ENCODE data around the gene KAT8.

Gene KAT8

GRCh38 chr16:31108794-31109558 lies 8.5 kb upstream of the KAT8 start:
- no peak for ATAC-seq

- ATAC-seq: no peak
Observed at GRCh38 chr16:31109622-31110021, 7.8 kb upstream of the KAT8 start.

- ATAC-seq: no peak
Observed at GRCh38 chr16:31110106-31111034, 7.1 kb upstream of the KAT8 start.

GRCh38 chr16:31111881-31112466 lies 5.5 kb upstream of the KAT8 start:
- no peak for ATAC-seq

- ATAC-seq: no peak
Observed at GRCh38 chr16:31112711-31113110, 4.8 kb upstream of the KAT8 start.

- no peak for ATAC-seq
Observed at GRCh38 chr16:31113121-31114120, 4.0 kb upstream of the KAT8 start.

- ATAC-seq: no peak
Observed at GRCh38 chr16:31114468-31114867, 3.0 kb upstream of the KAT8 start.

GRCh38 chr16:31118223-31119155 lies 1.0 kb downstream of the KAT8 start:
- no peak for ATAC-seq

GRCh38 chr16:31120129-31120528 lies 2.7 kb downstream of the KAT8 start:
- ATAC-seq: no peak

GRCh38 chr16:31125844-31126243 lies 8.4 kb downstream of the KAT8 start:
- ATAC-seq: no peak

GRCh38 chr16:31127182-31127581 lies 9.7 kb downstream of the KAT8 start:
- no peak for ATAC-seq

GRCh38 chr16:31128711-31129567 lies 11.5 kb downstream of the KAT8 start:
- no peak for ATAC-seq

- no peak for ATAC-seq
Observed at GRCh38 chr16:31129568-31130335, 12.3 kb downstream of the KAT8 start.

GRCh38 chr16:31130336-31130891 lies 12.9 kb downstream of the KAT8 start:
- no peak for ATAC-seq

- no peak for ATAC-seq
Observed at GRCh38 chr16:31130899-31131298, 13.4 kb downstream of the KAT8 start.

GRCh38 chr16:31131416-31131815 lies 14.0 kb downstream of the KAT8 start:
- no peak for ATAC-seq

- ATAC-seq: no peak
Observed at GRCh38 chr16:31131841-31132271, 14.4 kb downstream of the KAT8 start.

GRCh38 chr16:31132303-31132979 lies 15.0 kb downstream of the KAT8 start:
- no peak for ATAC-seq

Data from activated CD4-positive, CD25-positive, alpha-beta regulatory T cell treated with anti-CD3 and anti-CD28 coated beads, Interleukin-2, amount 50 U/mL, for 24 hours (primary cell).